GM12873 (cell line): ENCODE data around the gene BCAR3.

ENCODE experiments used
- TF ChIP-seq, protein P1 (sequence below): IDR thresholded peaks from 2 replicates; pipeline ENCODE4 v1.5.1; 2012; ENCODE audit warnings: low read depth, mild to moderate bottlenecking, moderate library complexity, low read length, control low read depth; ENCODE audit not compliant: insufficient read depth; ENCODE audit errors: missing control alignments

The BCAR3 gene

DNA sequence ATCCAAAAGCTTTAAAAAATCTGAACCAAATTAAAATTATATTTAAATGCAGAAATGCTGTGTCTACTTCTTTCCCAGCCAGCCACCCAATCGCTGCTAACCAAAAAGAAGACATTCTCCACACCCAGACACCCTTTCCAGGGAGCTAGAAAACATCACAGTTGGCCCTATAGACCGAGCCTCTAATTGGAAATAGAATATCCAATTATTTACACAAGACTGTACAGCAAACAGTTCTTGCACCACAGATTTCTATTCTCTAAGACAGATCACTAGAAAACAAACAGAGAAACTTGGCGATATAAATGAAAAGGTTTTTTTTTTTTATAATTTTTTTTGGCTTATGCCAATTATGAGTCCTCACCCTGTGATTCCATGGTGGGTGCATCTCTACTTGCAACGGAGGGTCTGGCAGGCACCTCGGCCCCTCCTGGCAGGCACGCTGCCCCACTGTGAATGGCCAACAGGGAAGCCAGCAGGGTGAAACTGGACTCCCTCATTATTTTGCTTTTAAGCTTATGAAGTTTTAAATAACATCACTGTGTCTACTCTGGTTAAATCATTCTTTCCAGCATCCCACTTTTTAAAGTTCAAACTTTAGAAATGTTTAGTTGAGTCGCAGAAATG is 29.2 kb downstream of the BCAR3 start:
- TF ChIP-seq, protein P1, sequence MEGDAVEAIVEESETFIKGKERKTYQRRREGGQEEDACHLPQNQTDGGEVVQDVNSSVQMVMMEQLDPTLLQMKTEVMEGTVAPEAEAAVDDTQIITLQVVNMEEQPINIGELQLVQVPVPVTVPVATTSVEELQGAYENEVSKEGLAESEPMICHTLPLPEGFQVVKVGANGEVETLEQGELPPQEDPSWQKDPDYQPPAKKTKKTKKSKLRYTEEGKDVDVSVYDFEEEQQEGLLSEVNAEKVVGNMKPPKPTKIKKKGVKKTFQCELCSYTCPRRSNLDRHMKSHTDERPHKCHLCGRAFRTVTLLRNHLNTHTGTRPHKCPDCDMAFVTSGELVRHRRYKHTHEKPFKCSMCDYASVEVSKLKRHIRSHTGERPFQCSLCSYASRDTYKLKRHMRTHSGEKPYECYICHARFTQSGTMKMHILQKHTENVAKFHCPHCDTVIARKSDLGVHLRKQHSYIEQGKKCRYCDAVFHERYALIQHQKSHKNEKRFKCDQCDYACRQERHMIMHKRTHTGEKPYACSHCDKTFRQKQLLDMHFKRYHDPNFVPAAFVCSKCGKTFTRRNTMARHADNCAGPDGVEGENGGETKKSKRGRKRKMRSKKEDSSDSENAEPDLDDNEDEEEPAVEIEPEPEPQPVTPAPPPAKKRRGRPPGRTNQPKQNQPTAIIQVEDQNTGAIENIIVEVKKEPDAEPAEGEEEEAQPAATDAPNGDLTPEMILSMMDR, result no peak

DNA sequence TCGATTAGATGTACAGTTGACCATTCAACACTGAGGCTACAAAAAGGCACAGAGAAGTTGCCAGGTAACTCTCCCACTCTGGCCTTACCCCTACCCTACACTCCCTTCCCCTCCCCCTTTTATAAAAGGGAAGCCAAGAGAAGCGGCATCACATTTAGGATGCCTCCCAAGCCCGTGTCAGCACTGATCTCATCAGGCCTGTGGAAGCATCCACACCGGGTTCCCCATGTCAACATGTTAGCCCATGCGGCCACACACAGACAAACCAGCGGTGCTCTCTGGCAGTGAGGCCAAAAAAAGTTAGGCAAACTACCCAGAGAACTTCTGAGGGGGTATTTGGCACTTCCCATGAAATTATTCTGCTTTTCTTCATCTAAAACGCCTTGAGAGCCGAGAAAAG is 29.9 kb downstream of the BCAR3 start:
- TF ChIP-seq, protein P1, result no peak

DNA sequence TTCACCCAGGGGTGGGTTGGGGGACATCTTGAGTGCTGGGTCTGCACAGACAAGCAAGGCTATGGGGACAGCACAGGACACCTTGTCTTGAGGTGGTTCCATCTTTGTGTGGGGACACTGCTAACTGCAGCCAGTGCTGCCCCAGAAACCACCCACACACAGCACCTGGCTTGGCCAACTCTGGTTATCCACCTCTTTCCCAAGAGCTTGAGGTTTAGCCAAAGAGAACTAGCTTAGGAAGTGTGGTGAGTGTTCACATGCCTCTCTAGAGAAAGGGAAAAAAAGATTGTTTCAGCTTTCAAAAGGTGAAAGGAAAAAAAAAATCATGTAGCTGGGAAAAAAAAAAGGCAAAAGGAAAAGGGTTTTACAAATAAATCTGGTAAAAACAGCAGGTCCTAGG is 32.4 kb downstream of the BCAR3 start:
- TF ChIP-seq, protein P1, result no peak

DNA sequence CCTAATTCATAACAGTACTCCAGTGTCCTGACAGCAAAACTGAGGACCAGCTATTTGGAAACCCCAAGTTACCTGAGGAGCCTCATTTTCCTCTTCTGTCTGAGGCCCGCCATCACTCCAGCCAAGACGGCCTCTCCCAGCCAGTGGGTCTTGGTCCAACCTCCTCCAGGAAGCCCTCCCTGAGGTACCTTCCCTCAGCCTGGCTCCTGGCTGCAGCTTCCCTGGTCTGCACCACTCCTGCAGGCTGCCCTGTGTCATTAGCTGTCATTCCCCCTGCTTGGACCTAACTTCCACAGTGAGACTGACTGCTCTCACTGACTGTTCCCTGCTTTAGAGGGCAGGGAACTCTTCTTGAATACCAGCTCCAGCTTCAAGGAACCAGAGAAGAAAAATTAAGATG is 33.0 kb downstream of the BCAR3 start:
- TF ChIP-seq, protein P1, result no peak

DNA sequence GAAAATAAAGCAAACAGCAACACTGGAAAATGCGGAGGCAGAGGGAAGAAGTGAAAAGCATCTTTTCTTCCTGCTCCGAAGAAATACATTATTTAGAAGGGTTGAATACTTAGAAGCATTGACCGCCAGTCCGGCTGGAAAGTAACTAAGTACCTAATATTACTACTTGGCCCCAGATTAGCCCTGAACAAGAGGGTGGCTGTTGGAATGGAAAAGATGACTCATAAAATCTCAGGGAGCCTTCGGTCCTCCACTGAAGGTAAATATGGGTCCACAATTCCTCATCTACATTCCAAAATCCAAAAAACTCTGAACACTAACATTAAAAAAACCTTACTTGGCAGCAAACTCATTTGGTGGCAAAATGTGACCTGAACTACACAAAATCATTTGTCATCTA is 40.1 kb downstream of the BCAR3 start:
- TF ChIP-seq, protein P1, result no peak

DNA sequence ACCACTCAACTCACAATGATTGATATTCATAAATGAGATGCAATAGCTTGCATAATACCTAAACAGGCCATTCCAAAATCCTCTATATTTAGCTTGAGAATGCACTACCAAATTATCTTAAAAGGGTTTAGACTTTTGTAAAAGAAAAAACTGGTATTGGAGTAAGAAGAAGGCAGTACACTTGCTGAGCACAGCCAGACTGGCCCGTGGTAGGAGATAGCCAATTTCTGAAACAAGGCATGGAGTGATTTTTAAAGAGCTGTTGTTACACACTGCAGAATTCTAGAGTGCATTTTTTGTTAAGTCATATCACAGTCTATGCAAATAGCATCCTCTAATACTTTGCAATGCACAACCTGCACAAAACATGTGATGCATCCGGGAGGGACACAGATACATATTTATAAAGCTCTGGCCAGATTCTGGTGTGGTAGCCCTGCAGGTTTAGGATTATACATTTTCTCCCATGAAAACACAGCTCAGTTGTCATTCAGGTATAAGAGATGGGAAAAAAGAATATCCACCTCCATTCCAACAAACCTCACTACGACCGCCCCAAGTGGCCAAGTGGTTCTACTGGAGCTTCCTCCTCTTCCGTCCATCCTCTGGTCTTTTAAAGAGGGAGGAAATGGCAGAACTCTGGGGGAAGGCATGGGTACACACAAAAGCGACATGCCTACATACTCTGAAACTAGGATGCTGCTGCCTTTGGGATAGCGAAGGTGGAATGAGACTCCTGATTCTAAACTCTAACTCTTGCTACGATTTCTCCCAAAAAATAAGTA is 40.8 kb downstream of the BCAR3 start:
- TF ChIP-seq, protein P1, result no peak

DNA sequence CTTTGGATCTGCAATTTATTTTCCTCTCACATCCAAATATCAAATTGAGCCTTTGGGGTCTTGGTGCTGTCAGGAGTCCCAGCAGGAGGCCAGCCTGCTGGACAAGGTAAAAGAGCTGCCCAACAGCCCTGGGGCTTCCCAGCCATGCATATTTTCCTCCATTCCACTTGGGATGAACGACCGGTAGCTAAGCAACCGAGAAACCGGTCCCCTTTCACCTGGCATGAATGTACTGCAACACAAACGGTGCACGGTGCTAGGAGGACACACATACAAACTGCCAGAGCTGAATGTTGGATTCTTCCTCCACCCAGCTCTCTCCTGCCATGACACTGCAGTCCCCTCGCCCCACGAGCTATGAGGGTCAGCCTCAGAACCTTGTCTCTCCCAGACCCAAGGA is 42.7 kb downstream of the BCAR3 start:
- TF ChIP-seq, protein P1, result no peak
